NCI-H226 (cell line): Measurements from ENCODE around the gene LGALS4.
"Not testable (repeated sequence)": the region's sequence is repeated elsewhere in the genome, so short reads cannot be mapped to it uniquely, and the experiment has no call there.

ENCODE experiments used
- DNase-seq: peaks from one replicate; pipeline ENCODE4 v3.0.0-alpha.2; 2015

The LGALS4 gene

GRCh38 chr19:38793177-38793576 lies 19.6 kb downstream of the LGALS4 start:
- peak; percentile 38 for DNase-seq

- no peak for DNase-seq
These were observed 20.3 kb downstream of the LGALS4 start for GRCh38 chr19:38792250-38793111.

DNA sequence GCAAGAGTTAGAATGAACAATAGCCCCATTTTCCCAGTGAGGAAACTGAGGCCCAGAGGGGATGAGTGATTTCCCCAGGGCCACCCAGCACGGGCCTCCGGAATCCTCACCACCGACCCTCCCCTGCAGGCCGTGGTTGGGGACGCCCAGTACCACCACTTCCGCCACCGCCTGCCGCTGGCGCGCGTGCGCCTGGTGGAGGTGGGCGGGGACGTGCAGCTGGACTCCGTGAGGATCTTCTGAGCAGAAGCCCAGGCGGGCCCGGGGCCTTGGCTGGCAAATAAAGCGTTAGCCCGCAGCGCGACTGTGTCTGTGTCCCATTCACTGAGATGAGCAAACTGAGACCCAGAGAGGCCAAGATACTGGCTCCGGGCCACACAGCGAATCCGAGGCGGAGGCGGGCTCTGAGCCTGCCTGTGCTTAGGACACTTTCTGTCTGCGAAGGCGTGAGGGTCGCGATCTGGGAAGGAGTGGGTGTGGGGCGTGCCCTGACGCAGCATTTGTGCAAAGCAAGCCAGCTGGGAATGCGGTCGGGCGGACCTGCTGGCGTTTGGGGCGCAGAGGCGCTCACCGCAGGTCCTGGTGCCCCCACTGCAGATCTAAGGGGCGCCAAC lies 21.2 kb downstream of the LGALS4 start:
- not testable (repeated sequence) for DNase-seq

DNA sequence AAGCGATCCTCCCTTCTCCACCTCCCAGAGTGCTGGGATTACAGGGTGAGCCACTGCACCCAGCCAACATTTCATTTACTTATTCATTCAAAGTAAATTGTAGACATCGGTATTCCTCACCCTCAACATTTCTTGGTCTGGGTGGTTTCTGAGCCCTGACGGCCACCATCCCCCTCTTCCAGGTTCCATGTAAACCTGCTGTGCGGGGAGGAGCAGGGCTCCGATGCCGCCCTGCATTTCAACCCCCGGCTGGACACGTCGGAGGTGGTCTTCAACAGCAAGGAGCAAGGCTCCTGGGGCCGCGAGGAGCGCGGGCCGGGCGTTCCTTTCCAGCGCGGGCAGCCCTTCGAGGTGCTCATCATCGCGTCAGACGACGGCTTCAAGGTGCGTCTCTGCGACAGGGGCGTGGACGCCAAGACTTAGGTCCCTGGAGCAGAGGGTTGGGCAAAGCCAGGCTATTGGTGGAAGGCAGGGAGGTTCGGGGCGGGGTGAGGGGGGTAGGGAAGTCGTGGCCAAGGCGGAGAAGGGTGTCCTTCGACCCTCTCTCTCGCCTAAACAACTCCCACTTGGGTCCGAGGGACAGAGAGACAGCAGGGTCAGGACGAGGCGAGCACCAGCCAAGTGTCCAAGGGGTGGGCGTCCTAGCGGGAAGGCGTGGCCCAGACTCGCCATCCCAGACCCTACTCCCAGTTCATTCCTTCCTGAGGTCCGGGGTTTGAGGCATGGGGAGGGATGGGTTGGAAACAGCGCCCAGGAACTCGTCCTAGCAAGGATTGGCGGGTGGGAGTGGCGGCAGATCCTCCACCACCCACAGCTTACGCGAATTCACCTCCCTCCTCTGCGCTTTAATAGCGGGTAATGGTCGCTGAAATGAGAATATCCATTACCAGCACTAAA lies 22.0 kb downstream of the LGALS4 start:
- not testable (repeated sequence) for DNase-seq

DNA sequence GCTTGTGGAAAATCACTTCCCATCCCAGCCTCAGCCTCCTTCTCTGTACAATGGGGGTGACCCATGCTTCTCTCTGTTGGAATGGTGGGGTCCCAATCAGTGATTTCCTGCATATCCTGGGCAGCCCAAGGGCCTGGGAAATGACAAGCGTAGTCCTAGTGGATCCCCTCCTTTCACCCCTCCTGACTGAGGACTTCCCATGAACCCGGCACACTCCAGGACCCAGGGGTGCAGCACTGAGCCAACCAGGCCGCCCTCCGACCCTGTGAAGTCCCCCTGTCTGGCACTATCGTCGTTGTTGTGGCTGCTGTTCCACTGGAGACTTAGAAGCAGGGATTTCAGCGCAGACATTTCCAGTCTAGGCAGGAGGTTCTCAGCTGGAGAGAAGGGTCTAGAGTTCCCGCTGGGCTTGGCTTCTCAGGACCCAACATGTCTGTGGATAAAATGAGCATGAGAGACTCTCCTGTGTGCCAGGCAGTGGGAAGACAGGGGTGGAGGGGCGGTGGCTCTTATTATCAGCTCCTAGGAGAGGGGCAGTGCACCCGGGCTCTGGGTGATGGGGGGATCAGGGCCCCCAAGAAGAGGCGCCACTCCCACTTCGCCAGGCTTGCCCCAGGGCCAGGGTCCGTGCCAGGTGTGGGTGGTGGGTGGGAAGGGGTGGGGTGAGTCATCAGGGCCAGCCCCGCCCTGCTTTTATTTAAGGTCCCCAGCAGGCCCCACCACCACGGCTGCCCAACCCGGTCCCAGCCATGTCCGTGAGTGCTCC lies 24.1 kb downstream of the LGALS4 start, which contains the start of gene LGALS7B:
Gene LGALS7B, plus strand, starts transcription at position 723 of the 766 bp plus-strand sequence. Its CDS starts 27 bp downstream, at position 750.
- no peak for DNase-seq

DNA sequence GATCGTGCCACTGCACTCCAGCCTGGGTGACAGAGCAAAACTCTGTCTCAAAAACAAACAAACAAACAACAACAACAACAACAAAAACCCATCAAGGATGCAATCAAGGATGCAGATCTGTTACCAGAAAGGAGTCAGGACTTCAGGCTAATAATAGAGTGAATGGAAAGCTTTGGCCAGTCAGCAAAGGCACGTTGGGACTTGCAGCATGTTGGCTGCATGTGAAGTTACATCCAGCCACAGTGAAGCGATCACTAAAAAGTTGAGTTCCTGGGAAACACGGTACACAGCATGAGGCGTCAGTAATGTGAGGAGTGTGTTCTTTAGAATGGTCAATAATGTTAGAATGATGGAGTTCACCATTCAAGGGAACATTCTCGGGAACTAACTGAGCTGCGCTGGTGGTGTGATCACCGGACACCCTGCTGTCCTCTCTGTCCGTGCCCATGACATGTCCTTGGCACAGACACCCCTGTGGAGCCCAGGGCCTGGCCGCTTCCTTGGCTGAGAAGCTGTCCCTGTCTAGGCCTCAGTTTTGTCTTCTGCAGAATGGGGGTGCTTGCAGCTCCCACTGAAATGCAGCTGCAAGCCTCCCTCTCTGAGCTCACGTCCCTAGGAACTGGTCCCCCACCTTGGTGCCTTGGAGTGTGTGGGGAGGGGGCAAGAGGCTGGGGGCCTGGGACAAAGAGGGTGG lies 26.0 kb downstream of the LGALS4 start:
- no peak for DNase-seq

GRCh38 chr19:38786061-38786460 lies 26.7 kb downstream of the LGALS4 start:
- DNase-seq: not testable (repeated sequence)

- no peak for DNase-seq
These were observed 27.5 kb downstream of the LGALS4 start for GRCh38 chr19:38785187-38785699.

GRCh38 chr19:38784224-38784623 lies 28.5 kb downstream of the LGALS4 start:
- DNase-seq: peak; percentile 54

GRCh38 chr19:38782212-38782611 lies 30.5 kb downstream of the LGALS4 start:
- DNase-seq: not testable (repeated sequence)

DNA sequence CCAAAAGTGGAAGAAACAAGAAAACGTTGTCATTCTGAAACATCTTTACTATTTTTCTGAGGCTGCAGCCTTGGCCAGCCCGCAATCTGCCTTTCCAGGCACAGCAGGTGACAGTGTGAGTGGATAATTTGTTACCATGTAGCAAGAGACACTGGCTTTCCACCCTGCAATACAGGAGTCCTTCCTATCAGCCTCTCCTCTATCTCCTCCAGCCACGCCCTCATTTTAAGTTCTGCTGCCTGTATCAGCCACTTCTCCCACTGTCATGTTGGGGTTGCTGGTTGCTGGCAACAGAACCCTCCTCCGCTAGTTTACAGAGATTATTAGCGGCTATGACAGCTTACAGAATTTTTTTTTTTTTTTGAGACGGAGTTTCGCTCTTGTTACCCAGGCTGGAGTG lies 31.7 kb downstream of the LGALS4 start:
- DNase-seq: no peak

GRCh38 chr19:38780443-38780842 lies 32.3 kb downstream of the LGALS4 start:
- DNase-seq: no peak

DNA sequence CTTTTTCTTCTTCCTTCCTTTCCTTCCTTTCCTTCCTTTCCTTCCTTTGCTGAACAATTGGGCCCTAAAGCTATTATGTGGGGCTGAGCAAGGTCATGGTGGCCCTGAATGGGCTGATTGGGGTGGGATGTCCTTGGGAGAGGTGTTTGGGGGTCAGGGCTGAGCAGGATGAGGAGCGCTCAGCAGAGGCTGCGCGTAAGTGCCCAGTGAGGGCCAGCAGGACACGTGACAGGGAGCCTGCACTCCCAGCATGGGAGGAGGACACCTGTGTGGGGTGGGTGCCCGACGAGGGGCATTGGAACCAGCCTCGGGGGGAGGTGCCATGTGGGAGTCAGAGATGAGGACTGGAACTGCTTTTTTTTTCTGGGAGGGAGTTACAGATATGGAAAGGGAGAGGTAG lies 34.0 kb downstream of the LGALS4 start:
- no peak for DNase-seq

GRCh38 chr19:38774181-38774950 lies 38.4 kb downstream of the LGALS4 start:
- no peak for DNase-seq

DNA sequence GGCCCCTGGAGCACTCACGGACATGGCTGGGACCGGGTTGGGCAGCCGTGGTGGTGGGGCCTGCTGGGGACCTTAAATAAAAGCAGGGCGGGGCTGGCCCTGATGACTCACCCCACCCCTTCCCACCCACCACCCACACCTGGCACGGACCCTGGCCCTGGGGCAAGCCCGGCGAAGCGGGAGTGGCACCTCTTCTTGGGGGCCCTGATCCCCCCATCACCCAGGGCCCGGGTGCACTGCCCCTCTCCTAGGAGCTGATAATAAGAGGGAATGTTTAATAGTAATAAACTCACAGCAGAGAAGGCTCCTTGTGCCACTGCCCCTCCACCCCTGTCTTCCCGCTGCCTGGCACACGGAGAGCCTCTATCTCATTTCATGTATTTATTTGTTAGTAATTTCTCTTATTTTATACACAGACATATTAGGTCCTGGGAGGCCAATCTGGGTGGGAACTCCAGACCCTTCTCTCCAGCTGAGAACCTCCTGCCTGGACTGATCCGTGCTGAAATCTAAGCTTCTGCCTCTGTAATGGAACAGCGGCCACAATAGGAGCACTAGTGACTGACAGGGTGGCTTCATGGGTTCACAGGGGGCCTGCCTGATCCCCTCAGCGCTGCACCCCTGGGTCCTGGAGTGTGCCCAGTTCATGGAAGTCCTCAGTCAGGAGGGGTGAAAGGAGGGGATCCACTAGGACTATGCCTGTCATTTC lies 39.1 kb downstream of the LGALS4 start, which contains the start of gene LGALS7:
Gene LGALS7, minus strand, starts transcription at position 49 of the 709 bp plus-strand sequence. Its CDS starts 25 bp downstream, at position 24.
- DNase-seq: no peak

- not testable (repeated sequence) for DNase-seq
These were observed 41.2 kb downstream of the LGALS4 start for GRCh38 chr19:38771569-38771968.

GRCh38 chr19:38770949-38771275 lies 41.8 kb downstream of the LGALS4 start:
- DNase-seq: not testable (repeated sequence)

- DNase-seq: not testable (repeated sequence)
These were observed 42.4 kb downstream of the LGALS4 start for GRCh38 chr19:38770228-38770948.

DNA sequence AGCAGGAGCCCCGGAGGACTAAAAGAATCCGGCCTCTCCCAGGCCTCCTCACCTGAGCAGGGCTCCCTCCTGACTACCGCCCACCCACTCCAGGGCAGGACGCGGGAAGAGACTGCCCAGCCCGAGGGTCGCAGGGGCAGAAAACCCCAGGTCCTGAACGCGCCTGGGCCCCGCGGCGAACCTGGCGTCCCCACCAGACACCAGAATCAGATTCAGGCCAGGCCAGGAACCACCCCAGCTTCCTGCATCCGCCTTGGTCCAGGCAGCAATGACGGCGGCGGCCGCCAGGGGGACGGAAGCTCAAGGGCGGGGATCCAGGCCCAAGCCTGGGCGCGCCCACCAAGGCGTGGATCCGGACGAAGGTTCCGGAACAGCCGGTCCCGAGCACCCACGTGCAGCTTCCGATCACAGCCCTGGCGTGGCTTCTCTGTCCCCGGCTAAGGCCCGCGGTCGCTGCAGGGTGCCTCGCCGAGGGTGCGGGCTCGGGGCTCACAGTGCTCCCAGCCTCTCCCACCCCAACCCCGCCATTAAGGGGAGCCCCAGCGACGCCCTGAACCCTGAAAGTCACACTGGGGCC lies 43.0 kb downstream of the LGALS4 start:
- no peak for DNase-seq
